Vagina (tissue), 2 donors: Measurements from ENCODE around the gene FOXO4.
"Not testable (repeated sequence)": the region's sequence is repeated elsewhere in the genome, so short reads cannot be mapped to it uniquely, and the experiment has no call there.

Experiments
- POLR2A ChIP-seq, 2 donors: fragments of 450-650 bp; IDR thresholded peaks; one replicate each; pipeline ENCODE4 v1.6.1; 2017; ENCODE audit warnings: antibody characterized with exemption in 2 of 2, mild to moderate bottlenecking in 2 of 2, moderate library complexity in 2 of 2
- POLR2AphosphoS5 ChIP-seq, 2 donors: sonication (generic); formaldehyde crosslinking; IDR thresholded peaks; one replicate each; pipeline ENCODE4 v1.9.0; 2017; ENCODE audit warnings: antibody characterized with exemption in 2 of 2, mild to moderate bottlenecking in 2 of 2, low read depth in 1 of 2; ENCODE audit not compliant: insufficient read depth in 1 of 2

DNA sequence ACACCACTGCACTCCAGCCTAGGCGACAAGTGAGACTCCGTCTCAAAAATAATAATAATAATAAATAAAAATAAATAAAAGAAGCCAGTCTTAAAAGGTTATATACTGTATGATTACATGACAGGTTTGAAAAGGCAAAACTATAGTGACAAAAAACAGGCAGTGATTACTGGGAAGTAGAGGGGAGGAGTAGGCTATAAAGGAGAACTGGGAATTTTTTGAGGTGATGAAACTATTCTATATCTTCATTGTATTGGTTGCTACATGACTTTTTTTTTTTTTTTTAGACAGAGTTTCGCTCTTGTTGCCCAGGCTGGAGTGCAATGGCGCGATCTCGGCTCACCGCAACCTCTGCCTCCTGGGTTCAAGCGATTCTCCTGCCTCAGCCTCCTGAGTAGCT, 47.8 kb upstream of the FOXO4 start:
- TF ChIP-seq POLR2A (IDR thresholded peaks at IDR 0.05); POLR2AphosphoS5 (IDR thresholded peaks at IDR 0.05; ENCODE audit: insufficient read depth in 1 of 2, low read depth in 1 of 2): not testable (repeated sequence)
